Measurements from ENCODE around the gene PAX4.

Gene PAX4

GRCh38 chr7:127628445-127628844 is 10.5 kb upstream of the PAX4 start:
- DNase-seq: no peak

GRCh38 chr7:127625331-127625730 is 7.4 kb upstream of the PAX4 start:
- DNase-seq: no peak

- DNase-seq: no peak
Observed at GRCh38 chr7:127620406-127621233, 2.7 kb upstream of the PAX4 start.

- DNase-seq: no peak
Observed at GRCh38 chr7:127619681-127620405, 1.9 kb upstream of the PAX4 start.

GRCh38 chr7:127618775-127619174 is 833 bp upstream of the PAX4 start:
- DNase-seq: no peak

- no peak for DNase-seq
Observed at GRCh38 chr7:127616724-127617123, 1.2 kb downstream of the PAX4 start.

- DNase-seq: no peak
Observed at GRCh38 chr7:127612263-127612662, 5.7 kb downstream of the PAX4 start.

GRCh38 chr7:127609297-127609696 is 8.6 kb downstream of the PAX4 start:
- DNase-seq: no peak

- no peak for DNase-seq
Observed at GRCh38 chr7:127608446-127608845, 9.5 kb downstream of the PAX4 start.

GRCh38 chr7:127600885-127601284 is 17.1 kb downstream of the PAX4 start:
- no peak for DNase-seq

- DNase-seq: no peak
Observed at GRCh38 chr7:127598318-127598717, 19.6 kb downstream of the PAX4 start.

GRCh38 chr7:127595737-127596136 is 22.2 kb downstream of the PAX4 start:
- DNase-seq: no peak

- DNase-seq: no peak
Observed at GRCh38 chr7:127594490-127594889, 23.5 kb downstream of the PAX4 start.

- no peak for DNase-seq
Observed at GRCh38 chr7:127592550-127592949, 25.4 kb downstream of the PAX4 start.

- DNase-seq: no peak
Observed at GRCh38 chr7:127591591-127591990, 26.4 kb downstream of the PAX4 start.

- no peak for DNase-seq
Observed at GRCh38 chr7:127591189-127591588, 26.8 kb downstream of the PAX4 start.

GRCh38 chr7:127589896-127590295 is 28.0 kb downstream of the PAX4 start:
- no peak for DNase-seq

GRCh38 chr7:127588697-127589482 is 29.1 kb downstream of the PAX4 start:
- no peak for DNase-seq

- peak; percentile 96 for DNase-seq
Observed at GRCh38 chr7:127588019-127588696, 29.8 kb downstream of the PAX4 start, which contains the start of gene ARF5. ARF5 (plus strand) TSS chr7:127588411; CDS start chr7:127588499, 88 bp downstream.

- no peak for DNase-seq
Observed at GRCh38 chr7:127587663-127588018, 30.3 kb downstream of the PAX4 start.

GRCh38 chr7:127586346-127586745 is 31.6 kb downstream of the PAX4 start:
- no peak for DNase-seq

GRCh38 chr7:127585044-127585953 is 32.6 kb downstream of the PAX4 start, which contains the start of gene GCC1:
GCC1 (minus strand) TSS chr7:127585596; CDS start chr7:127585182, 414 bp downstream.
- DNase-seq: peak; percentile 99

Data from activated T-cell treated with anti-CD3 and anti-CD28 coated beads, Interleukin-2, amount 50 U/mL, for 1 hour (primary cell).